Metanephros (tissue), 2 donors: Measurements from ENCODE around the gene SPRYD3. TPM values are rescaled to one million over a fixed set of nuclear protein-coding genes. Genes with fewer than 3 reads are reported as not detected.

Source experiments
- small RNA-seq: library from RNA; depleted of rRNA; stranded (forward); fragments of <200 nt; gene quantifications from one replicate; pipeline ENCODE3, GENCODE V24; 2014; ENCODE audit warnings: low replicate concordance
- total RNA-seq: library from RNA; depleted of rRNA; stranded (reverse); fragments of >200 nt; gene quantifications from one replicate; pipeline ENCODE4 v1.2.3, GENCODE V29; 2014

SPRYD3 gene
- total RNA-seq: 15.9 TPM

GRCh38 chr12:53079226-53080117 is at the start of gene SPRYD3:
Gene SPRYD3, minus strand, starts transcription at chr12:53079390. Its CDS starts 57 bp downstream, at chr12:53079333.

GRCh38 chr12:53102883-53103807 is 24.0 kb upstream of the SPRYD3 start, which contains the start of gene SOAT2:
Gene SOAT2, plus strand, starts transcription at chr12:53103486. Its CDS starts 92 bp downstream, at chr12:53103578.

GRCh38 chr12:53097564-53098353 is 18.6 kb upstream of the SPRYD3 start, which contains the start of gene IGFBP6:
Gene IGFBP6, plus strand, starts transcription at chr12:53097667. Its CDS starts 51 bp downstream, at chr12:53097718.

DNA sequence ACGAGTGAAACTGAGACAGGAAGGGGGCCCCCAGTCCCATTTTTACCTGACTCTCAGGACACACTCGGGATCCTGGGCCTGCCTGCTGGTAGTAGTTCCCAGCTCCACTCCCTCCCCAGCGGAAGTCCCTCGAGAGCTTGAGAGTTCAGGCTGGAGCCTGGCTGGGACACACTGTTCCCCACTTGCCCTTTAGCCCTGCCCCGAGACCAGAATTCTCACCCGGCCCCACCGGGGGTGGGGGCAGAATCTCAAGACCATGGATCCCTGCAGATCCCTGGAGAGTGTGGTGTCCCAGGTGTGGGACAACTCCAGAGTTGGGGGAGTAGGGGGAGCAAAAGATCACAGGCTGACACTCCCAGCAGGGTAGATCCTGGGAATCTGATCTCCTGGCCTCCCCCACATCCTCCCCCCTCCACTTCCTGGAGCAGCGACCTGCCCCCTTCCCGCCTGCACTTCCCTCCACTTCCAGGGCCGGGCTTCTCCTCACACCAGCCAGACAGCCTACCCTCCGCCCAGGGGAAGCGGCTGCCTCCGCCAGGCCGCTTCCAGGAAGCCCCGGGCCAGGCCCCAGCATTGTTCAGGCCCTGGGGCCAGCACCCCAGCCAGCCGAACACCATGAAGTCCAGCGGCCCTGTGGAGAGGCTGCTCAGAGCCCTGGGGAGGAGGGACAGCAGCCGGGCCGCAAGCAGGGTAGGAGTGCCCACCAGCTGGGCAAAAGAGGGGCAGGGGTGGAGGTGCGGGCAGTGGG is 29.4 kb downstream of the SPRYD3 start, which contains the start of gene TNS2:
Gene TNS2, plus strand, starts transcription at position 495 of the 748 bp plus-strand sequence. Its CDS starts 121 bp downstream, at position 616.

Small RNA genes lying within 50 kb of the gene (small RNA-seq; reads per million reads assigned to genes)
- gene MIR6757: not detected

Other genes with a start within 250 kb of the SPRYD3 start
- gene KRT79, start 245.1 kb downstream of the SPRYD3 start, total RNA-seq: not detected
- gene KRT78, start 230.4 kb downstream of the SPRYD3 start, total RNA-seq: not detected
- gene KRT8, start 174.3 kb downstream of the SPRYD3 start, total RNA-seq: 177 TPM
- 109 TPM for gene KRT18, start 130.3 kb downstream of the SPRYD3 start, total RNA-seq
- 612 TPM for gene EIF4B, start 72.9 kb downstream of the SPRYD3 start, total RNA-seq
- gene TNS2, start 29.3 kb downstream of the SPRYD3 start, total RNA-seq: 106 TPM
- gene IGFBP6, start 18.3 kb upstream of the SPRYD3 start, total RNA-seq: 32.1 TPM
- gene SOAT2, start 24.1 kb upstream of the SPRYD3 start, total RNA-seq: 0.41 TPM
- gene ZNF740, start 101.3 kb upstream of the SPRYD3 start, total RNA-seq: 27.2 TPM
- gene CSAD, start 101.5 kb upstream of the SPRYD3 start, total RNA-seq: 74.5 TPM
- 3.7 TPM for gene ITGB7, start 127.9 kb upstream of the SPRYD3 start, total RNA-seq
- 38.4 TPM for gene RARG, start 152.8 kb upstream of the SPRYD3 start, total RNA-seq
- gene ESPL1, start 188.9 kb upstream of the SPRYD3 start, total RNA-seq: 9.9 TPM
- 462 TPM for gene PFDN5, start 216.2 kb upstream of the SPRYD3 start, total RNA-seq
- gene MYG1, start 220.3 kb upstream of the SPRYD3 start, total RNA-seq: 36.9 TPM
- 57.4 TPM for gene AAAS, start 242.2 kb upstream of the SPRYD3 start, total RNA-seq